Endodermal cell (in vitro differentiated cells): ENCODE results near the gene TEX261. TPM values are rescaled to one million over a fixed set of nuclear protein-coding genes. Genes with fewer than 3 reads are reported as not detected.
A peak's percentile ranks its signal among the peaks of the same experiment; 100 is the strongest.

ENCODE experiments used
- DNase-seq: peaks from one replicate; pipeline ENCODE4 v3.0.0-alpha.2; 2017
- H3K27ac ChIP-seq: 2 replicates; pipeline ENCODE4 v1.5.1; 2013; ENCODE audit warnings: mild to moderate bottlenecking, low read depth, low read length, moderate library complexity
- H3K27me3 ChIP-seq: 2 replicates; pipeline ENCODE4 v1.6.1; 2013; ENCODE audit warnings: mild to moderate bottlenecking, low read length, moderate library complexity; ENCODE audit not compliant: insufficient read depth, control insufficient read depth, poor library complexity, severe bottlenecking
- H3K36me3 ChIP-seq: 2 replicates; pipeline ENCODE4 v1.7.0; 2013; ENCODE audit warnings: mild to moderate bottlenecking, low read length, moderate library complexity; ENCODE audit not compliant: control insufficient read depth, insufficient read depth
- H3K4me1 ChIP-seq: one replicate; pipeline ENCODE4 v1.7.0; 2013; ENCODE audit warnings: low read length; ENCODE audit not compliant: control insufficient read depth, insufficient read depth
- H3K4me3 ChIP-seq: 2 replicates; pipeline ENCODE4 v1.5.1; 2013; ENCODE audit warnings: mild to moderate bottlenecking, low read length, moderate library complexity
- H3K9ac ChIP-seq: 2 replicates; pipeline ENCODE4 v1.6.1; 2013; ENCODE audit warnings: mild to moderate bottlenecking, low read length, moderate library complexity; ENCODE audit not compliant: poor library complexity, severe bottlenecking; ENCODE audit errors: extremely low read depth
- H3K9me3 ChIP-seq: 2 replicates; pipeline ENCODE4 v1.6.1; 2013; ENCODE audit warnings: mild to moderate bottlenecking, low read length, moderate library complexity; ENCODE audit not compliant: control insufficient read depth
- H3K27ac Mint-ChIP-seq: 2 replicates; pipeline ENCODE4 v1.8.0; 2020; ENCODE audit warnings: mixed read lengths
- H3K27me3 Mint-ChIP-seq: 2 replicates; pipeline ENCODE4 v1.8.0; 2021; ENCODE audit warnings: mild to moderate bottlenecking, mixed read lengths; ENCODE audit not compliant: insufficient read depth
- H3K36me3 Mint-ChIP-seq: 2 replicates; pipeline ENCODE4 v1.8.0; 2020; ENCODE audit warnings: low read depth, mixed read lengths
- H3K4me1 Mint-ChIP-seq: 2 replicates; pipeline ENCODE4 v1.8.0; 2020; ENCODE audit warnings: mixed read lengths
- H3K4me3 Mint-ChIP-seq: 2 replicates; pipeline ENCODE4 v1.8.0; 2020; ENCODE audit warnings: mild to moderate bottlenecking, moderate library complexity, mixed read lengths
- H3K9me3 Mint-ChIP-seq: 2 replicates; pipeline ENCODE4 v1.8.0; 2020; ENCODE audit warnings: mild to moderate bottlenecking, mixed read lengths
- WGBS, 2 experiments: methylation state at CpG; one replicate each; pipeline versions ENCODE4 v1.1.5 to v1.1.7; 2013; ENCODE audit warnings: missing lambda C conversion rate in 2 of 2, mixed read lengths in 1 of 2; ENCODE audit not compliant: insufficient coverage in 1 of 2, insufficient read length in 1 of 2; 5-methylcytosine and 5-hydroxymethylcytosine counted together
- total RNA-seq, 2 donors: library from RNA; stranded (reverse); fragmentation: NEBNext Ultra II Directional in 1 of 2; extraction: Animal tissue kit (Norgen Biotek cat#: 25700) in 1 of 2; gene quantifications; 2 replicates in 1 of 2; 3 replicates in 1 of 2; pipeline ENCODE4 v1.2.1, GENCODE V29; 2021
- TF ChIP-seq, protein P1 (sequence below): fragments of 200-600 bp; sonication (generic); conservative IDR thresholded peaks from 2 replicates; pipeline ENCODE4 v1.5.0; 2021; ENCODE audit warnings: antibody characterized with exemption, mild to moderate bottlenecking

The TEX261 gene
- total RNA-seq, 2 donors from 2014 or later = 13.3 to 19.9 TPM

DNA sequence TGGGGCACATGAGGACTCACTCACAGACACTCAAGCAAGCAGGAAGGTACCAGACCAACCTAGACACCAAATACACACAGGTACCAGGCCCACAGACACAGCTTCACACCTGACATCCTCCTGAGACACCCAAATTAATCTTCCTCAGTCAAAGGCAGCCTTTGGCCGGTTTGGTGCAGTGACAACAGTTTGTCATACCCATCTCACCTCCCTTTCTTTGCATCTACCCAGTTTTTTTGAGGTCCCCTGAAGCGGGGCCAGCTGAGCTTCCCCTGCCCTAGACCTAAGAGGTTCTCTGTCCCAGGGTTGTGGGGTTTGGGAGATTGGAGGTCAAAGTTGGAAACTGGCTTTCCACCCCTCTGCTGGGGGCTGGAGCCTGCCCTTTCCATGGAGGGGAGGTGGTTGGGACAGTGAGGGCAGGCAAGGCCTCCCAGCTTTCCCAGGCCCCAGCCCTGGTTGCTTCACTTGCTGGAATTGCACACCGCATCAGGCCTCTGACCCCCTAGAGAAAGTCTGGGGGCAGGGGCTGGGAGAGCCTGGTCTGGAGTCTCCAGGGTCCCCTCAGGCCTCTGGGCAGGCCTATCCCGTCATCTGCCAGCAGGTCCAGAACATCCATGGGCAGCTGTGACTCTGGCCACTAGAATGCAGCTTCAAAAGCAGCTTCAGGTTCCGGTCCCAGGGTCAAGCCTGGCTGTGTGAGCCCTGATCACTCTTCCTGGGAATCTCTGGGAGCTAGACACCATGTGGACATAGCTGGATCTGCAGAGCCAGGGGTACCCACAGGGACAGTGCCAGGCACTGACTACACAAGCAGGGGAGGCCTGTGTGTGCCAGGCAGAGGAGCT is 12.5 kb upstream of the TEX261 start:
- Histone ChIP-seq H3K4me1 (no peaks in the 10 kb centered on the region), H3K27ac (no peak overlapping the region), H3K27me3 (peaks cover 1% of the 10 kb centered on the region), H3K4me3 (no peak overlapping the region), H3K9me3 (no peaks in the 10 kb centered on the region), H3K36me3 (no peaks in the 10 kb centered on the region), H3K9ac (no peak overlapping the region)
- H3K27ac Mint-ChIP-seq = peak overlapping the region; percentile 68
- no peaks in the 10 kb centered on the region for H3K36me3 Mint-ChIP-seq
- peaks cover 8% of the 10 kb centered on the region for H3K27me3 Mint-ChIP-seq
- H3K9me3 Mint-ChIP-seq = no peaks in the 10 kb centered on the region
- no peak overlapping the region for H3K4me3 Mint-ChIP-seq
- 79 to 87% methylated on average over 3 to 5 of the region's 5 CpGs for WGBS, 2 experiments
- peaks cover 5% of the 10 kb centered on the region for H3K4me1 Mint-ChIP-seq
- DNase-seq = no peak
- TF ChIP-seq, protein P1, sequence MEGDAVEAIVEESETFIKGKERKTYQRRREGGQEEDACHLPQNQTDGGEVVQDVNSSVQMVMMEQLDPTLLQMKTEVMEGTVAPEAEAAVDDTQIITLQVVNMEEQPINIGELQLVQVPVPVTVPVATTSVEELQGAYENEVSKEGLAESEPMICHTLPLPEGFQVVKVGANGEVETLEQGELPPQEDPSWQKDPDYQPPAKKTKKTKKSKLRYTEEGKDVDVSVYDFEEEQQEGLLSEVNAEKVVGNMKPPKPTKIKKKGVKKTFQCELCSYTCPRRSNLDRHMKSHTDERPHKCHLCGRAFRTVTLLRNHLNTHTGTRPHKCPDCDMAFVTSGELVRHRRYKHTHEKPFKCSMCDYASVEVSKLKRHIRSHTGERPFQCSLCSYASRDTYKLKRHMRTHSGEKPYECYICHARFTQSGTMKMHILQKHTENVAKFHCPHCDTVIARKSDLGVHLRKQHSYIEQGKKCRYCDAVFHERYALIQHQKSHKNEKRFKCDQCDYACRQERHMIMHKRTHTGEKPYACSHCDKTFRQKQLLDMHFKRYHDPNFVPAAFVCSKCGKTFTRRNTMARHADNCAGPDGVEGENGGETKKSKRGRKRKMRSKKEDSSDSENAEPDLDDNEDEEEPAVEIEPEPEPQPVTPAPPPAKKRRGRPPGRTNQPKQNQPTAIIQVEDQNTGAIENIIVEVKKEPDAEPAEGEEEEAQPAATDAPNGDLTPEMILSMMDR = peak; percentile 42

DNA sequence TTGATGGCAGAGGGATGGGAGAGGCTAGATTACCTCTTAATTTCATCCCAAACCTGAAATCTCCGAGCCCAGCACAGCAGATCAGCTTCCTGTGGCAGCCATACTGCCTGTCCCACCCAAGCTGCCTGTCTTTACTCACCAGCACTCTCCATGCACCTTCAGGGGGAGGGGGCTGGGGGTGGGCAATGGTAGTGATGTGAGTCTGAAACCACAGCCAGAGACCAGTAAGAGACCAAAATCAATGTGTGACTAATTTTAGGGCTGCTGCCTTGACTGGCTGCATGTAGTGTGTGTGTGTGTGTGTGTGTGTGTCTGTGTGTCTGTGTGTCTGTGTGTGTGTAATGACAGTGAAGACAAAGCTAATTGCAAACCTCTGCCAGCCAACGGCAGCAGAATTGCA is 11.7 kb upstream of the TEX261 start:
- H3K9me3 ChIP-seq = no peaks in the 10 kb centered on the region
- no peaks in the 10 kb centered on the region for H3K27me3 ChIP-seq
- Mint-ChIP-seq H3K9me3 (no peaks in the 10 kb centered on the region), H3K4me1 (peaks cover 9% of the 10 kb centered on the region), H3K27ac (no peak overlapping the region), H3K36me3 (no peaks in the 10 kb centered on the region), H3K27me3 (peaks cover 8% of the 10 kb centered on the region), H3K4me3 (no peak overlapping the region)
- peaks cover 6% of the 10 kb centered on the region for H3K4me1 ChIP-seq
- H3K9ac ChIP-seq = no peak overlapping the region
- no peak for DNase-seq
- no peak overlapping the region for H3K27ac ChIP-seq
- TF ChIP-seq, protein P1 = no peak
- H3K4me3 ChIP-seq = no peak overlapping the region
- H3K36me3 ChIP-seq = no peaks in the 10 kb centered on the region
- WGBS, 2 experiments = 98% methylated on average over 2 of the region's 2 CpGs; no CpG with 5 or more reads in 1 of the 2 experiments

DNA sequence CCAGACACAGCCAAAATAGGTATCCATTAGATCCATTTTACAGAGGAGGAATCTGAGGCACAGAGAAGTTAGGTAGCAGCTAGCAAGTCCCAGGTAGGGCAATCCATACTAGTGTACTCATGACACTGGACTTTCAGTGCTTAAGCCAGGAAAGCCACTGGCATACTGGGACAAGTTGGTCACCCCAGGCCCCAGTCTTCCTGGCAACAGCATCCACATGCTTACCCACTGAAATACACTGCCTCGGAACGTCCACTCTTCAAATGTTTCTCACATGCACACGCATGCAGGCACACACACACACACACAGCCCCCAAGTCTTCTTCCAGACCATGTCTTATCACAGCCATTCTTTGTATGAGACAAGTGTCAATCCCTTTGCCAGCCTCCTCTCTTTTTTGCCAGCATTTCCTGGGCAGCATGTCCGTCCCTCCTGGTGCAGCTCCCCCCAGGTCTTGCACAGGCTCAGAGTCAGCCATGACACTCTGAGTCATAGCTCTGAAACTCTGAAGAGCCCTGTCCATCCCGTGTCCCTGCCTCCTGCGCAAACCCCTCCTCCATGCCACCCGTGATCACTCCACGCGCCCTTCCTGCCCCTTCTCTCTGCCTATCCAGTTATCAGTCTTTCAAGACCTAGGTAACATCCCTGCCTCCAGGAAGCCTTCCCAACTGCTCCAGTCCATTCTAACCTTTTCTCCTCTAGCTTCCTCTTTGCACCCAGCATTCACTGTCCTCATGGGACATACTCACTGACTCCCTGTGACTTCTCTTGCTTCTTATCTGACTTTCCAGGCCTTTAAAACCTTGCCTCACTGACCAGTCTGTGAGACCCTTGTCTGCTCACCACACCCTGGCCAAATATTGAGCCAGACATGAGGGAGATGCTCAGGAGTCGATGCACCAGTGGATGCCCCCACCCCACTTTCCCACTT is 10.9 kb upstream of the TEX261 start:
- 90 to 91% methylated on average over 6 to 10 of the region's 10 CpGs for WGBS, 2 experiments
- H3K4me1 Mint-ChIP-seq = peaks cover 12% of the 10 kb centered on the region
- H3K9me3 Mint-ChIP-seq = no peaks in the 10 kb centered on the region
- Histone ChIP-seq H3K27me3 (no peaks in the 10 kb centered on the region), H3K4me1 (peaks cover 8% of the 10 kb centered on the region), H3K27ac (no peak overlapping the region), H3K9me3 (no peaks in the 10 kb centered on the region), H3K36me3 (no peaks in the 10 kb centered on the region), H3K9ac (no peak overlapping the region), H3K4me3 (no peak overlapping the region)
- H3K4me3 Mint-ChIP-seq = no peak overlapping the region
- H3K27me3 Mint-ChIP-seq = peaks cover 8% of the 10 kb centered on the region
- no peaks in the 10 kb centered on the region for H3K36me3 Mint-ChIP-seq
- no peak for DNase-seq
- no peak overlapping the region for H3K27ac Mint-ChIP-seq
- TF ChIP-seq, protein P1 = no peak
